ENCODE data around the gene SLC25A5.
"Not testable (repeated sequence)": the region's sequence is repeated elsewhere in the genome, so short reads cannot be mapped to it uniquely, and the experiment has no call there.

The SLC25A5 gene

GRCh38 chrX:119467842-119468550, at the start of gene SLC25A5:
TSS of gene SLC25A5 (plus strand) at chrX:119468444. CDS start at chrX:119468516, 72 bp downstream.
- peak; percentile 55 to 62 for DNase-seq (ENCODE audit: low read depth in 2 of 2)

GRCh38 chrX:119419146-119419545, 49.1 kb upstream of the SLC25A5 start:
- no peak for DNase-seq (ENCODE audit: low read depth in 2 of 2)

- no peak for DNase-seq (ENCODE audit: low read depth in 2 of 2)
Measured at GRCh38 chrX:119419898-119420297, 48.3 kb upstream of the SLC25A5 start.

GRCh38 chrX:119421016-119421705, 47.1 kb upstream of the SLC25A5 start:
- DNase-seq (ENCODE audit: low read depth in 2 of 2) = no peak

- DNase-seq (ENCODE audit: low read depth in 2 of 2) = no peak
Measured at GRCh38 chrX:119423631-119424030, 44.6 kb upstream of the SLC25A5 start.

- no peak for DNase-seq (ENCODE audit: low read depth in 2 of 2)
Measured at GRCh38 chrX:119424999-119425398, 43.2 kb upstream of the SLC25A5 start.

GRCh38 chrX:119427024-119427794, 41.0 kb upstream of the SLC25A5 start:
- no peak for DNase-seq (ENCODE audit: low read depth in 2 of 2)

- no peak for DNase-seq (ENCODE audit: low read depth in 2 of 2)
Measured at GRCh38 chrX:119427795-119428185, 40.5 kb upstream of the SLC25A5 start.

- no peak for DNase-seq (ENCODE audit: low read depth in 2 of 2)
Measured at GRCh38 chrX:119429471-119429870, 38.8 kb upstream of the SLC25A5 start.

- DNase-seq (ENCODE audit: low read depth in 2 of 2) = not testable (repeated sequence)
Measured at GRCh38 chrX:119441295-119441694, 26.9 kb upstream of the SLC25A5 start.

- no peak for DNase-seq (ENCODE audit: low read depth in 2 of 2)
Measured at GRCh38 chrX:119442286-119442685, 26.0 kb upstream of the SLC25A5 start.

- no peak for DNase-seq (ENCODE audit: low read depth in 2 of 2)
Measured at GRCh38 chrX:119453202-119453601, 15.0 kb upstream of the SLC25A5 start.

GRCh38 chrX:119455264-119455663, 13.0 kb upstream of the SLC25A5 start:
- no peak for DNase-seq (ENCODE audit: low read depth in 2 of 2)

GRCh38 chrX:119459181-119459580, 9.1 kb upstream of the SLC25A5 start:
- DNase-seq (ENCODE audit: low read depth in 2 of 2) = no peak

GRCh38 chrX:119465555-119465954, 2.7 kb upstream of the SLC25A5 start:
- DNase-seq (ENCODE audit: low read depth in 2 of 2) = no peak

- no peak for DNase-seq (ENCODE audit: low read depth in 2 of 2)
Measured at GRCh38 chrX:119466970-119467369, 1.3 kb upstream of the SLC25A5 start.

- DNase-seq (ENCODE audit: low read depth in 2 of 2) = no peak
Measured at GRCh38 chrX:119467433-119467832, 811 bp upstream of the SLC25A5 start.

GRCh38 chrX:119468551-119469312, 488 bp downstream of the SLC25A5 start:
- DNase-seq (ENCODE audit: low read depth in 2 of 2) = peak; percentile 69 to 77

GRCh38 chrX:119469313-119469635, 1.0 kb downstream of the SLC25A5 start:
- DNase-seq (ENCODE audit: low read depth in 2 of 2) = no peak

- DNase-seq (ENCODE audit: low read depth in 2 of 2) = no peak
Measured at GRCh38 chrX:119474615-119475388, 6.6 kb downstream of the SLC25A5 start.

All from stimulated activated CD4-positive, alpha-beta T cell treated with anti-CD3 and anti-CD28 coated beads, Interleukin-1b, Interleukin-23, amount 100 ng/mL, for 1 hour (primary cell).